ENCODE data around the gene PCED1B. TPM values are rescaled to one million over a fixed set of nuclear protein-coding genes. Genes with fewer than 3 reads are reported as not detected.
"Not testable (repeated sequence)": the region's sequence is repeated elsewhere in the genome, so short reads cannot be mapped to it uniquely, and the experiment has no call there.

Gene PCED1B
- total RNA-seq, 1 donor from 2014 or later: 0.55 TPM

GRCh38 chr12:47164724-47165439 is 85.5 kb downstream of the PCED1B start:
- intact Hi-C loops (cut with micrococcal nuclease): no loop called here
- TF ChIP-seq CTCF (IDR thresholded peaks at IDR 0.05; ENCODE audit: borderline replicate concordance): no peak
- Histone ChIP-seq H3K9me3 (replicated peaks) (peaks cover 11% of the 10 kb centered on the region), H3K36me3 (no peaks in the 10 kb centered on the region), H3K27me3 (ENCODE audit: low read depth) (no peaks in the 10 kb centered on the region), H3K4me1 (no peaks in the 10 kb centered on the region), H3K27ac (replicated peaks) (no peak overlapping the region), H3K4me3 (no peak overlapping the region)
- DNase-seq: no peak

DNA sequence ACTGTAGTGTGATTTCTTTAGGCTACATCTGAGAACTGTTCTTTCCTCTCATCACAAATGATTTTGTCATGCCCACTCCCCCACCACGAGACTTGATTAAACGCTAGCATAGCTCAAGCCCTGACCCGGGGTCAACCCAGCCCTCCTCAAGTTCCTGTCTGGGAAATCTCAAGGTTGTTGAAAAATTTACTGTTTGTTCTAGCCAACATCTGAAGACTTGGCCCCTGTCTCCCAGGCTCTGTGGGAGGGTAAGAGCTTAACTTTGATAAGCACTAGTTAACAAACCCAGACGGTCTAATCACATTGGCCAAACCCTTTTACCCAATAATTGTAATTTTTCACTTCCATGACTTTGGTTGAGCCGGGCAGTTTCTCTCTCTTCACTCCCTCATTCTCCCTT is 86.5 kb downstream of the PCED1B start:
- Histone ChIP-seq H3K27me3 (ENCODE audit: low read depth) (no peaks in the 10 kb centered on the region), H3K27ac (replicated peaks) (no peak overlapping the region), H3K4me3 (no peak overlapping the region), H3K4me1 (no peaks in the 10 kb centered on the region), H3K9me3 (replicated peaks) (peaks cover 19% of the 10 kb centered on the region), H3K36me3 (no peaks in the 10 kb centered on the region)
- intact Hi-C loops (cut with micrococcal nuclease): no loop called here
- no peak for DNase-seq
- TF ChIP-seq CTCF (IDR thresholded peaks at IDR 0.05; ENCODE audit: borderline replicate concordance): no peak

GRCh38 chr12:47166365-47166764 is 86.9 kb downstream of the PCED1B start:
- Histone ChIP-seq H3K27ac (replicated peaks) (no peak overlapping the region), H3K36me3 (peaks cover 3% of the 10 kb centered on the region), H3K27me3 (ENCODE audit: low read depth) (no peaks in the 10 kb centered on the region), H3K4me1 (no peaks in the 10 kb centered on the region), H3K9me3 (replicated peaks) (peaks cover 23% of the 10 kb centered on the region), H3K4me3 (no peak overlapping the region)
- no peak for DNase-seq
- no peak for TF ChIP-seq CTCF (IDR thresholded peaks at IDR 0.05; ENCODE audit: borderline replicate concordance)
- intact Hi-C loops (cut with micrococcal nuclease): no loop called here

DNA sequence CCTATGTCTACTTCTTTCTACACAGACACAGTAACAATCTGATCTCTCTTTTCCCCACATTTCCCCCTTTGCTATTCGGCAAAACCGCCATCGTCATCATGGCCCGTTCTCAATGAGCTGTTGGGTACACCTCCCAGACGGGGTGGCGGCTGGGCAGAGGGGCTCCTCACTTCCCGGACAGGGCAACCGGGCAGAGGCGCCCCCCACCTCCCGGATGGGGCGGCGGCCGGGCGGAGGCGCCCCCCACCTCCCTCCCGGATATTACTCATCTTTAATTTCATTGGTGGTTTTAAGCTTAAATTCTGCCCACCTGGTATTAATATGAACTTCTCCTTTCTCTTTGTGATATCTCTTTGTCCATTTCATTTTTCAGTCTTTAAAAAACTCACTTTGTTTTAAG is 90.9 kb downstream of the PCED1B start:
- H3K27ac ChIP-seq (replicated peaks); H3K4me1 ChIP-seq; intact Hi-C loops (cut with micrococcal nuclease); H3K4me3 ChIP-seq; H3K36me3 ChIP-seq; DNase-seq; H3K27me3 ChIP-seq (ENCODE audit: low read depth): not testable (repeated sequence)
- H3K9me3 ChIP-seq (replicated peaks): peaks cover 22% of the 10 kb centered on the region

GRCh38 chr12:47178014-47178413 is 98.6 kb downstream of the PCED1B start:
- intact Hi-C loops (cut with micrococcal nuclease): no loop called here
- no peak for TF ChIP-seq CTCF (IDR thresholded peaks at IDR 0.05; ENCODE audit: borderline replicate concordance)
- Histone ChIP-seq H3K27ac (replicated peaks) (no peak overlapping the region), H3K36me3 (no peaks in the 10 kb centered on the region), H3K4me3 (no peak overlapping the region), H3K27me3 (ENCODE audit: low read depth) (no peaks in the 10 kb centered on the region), H3K9me3 (replicated peaks) (no peaks in the 10 kb centered on the region), H3K4me1 (no peaks in the 10 kb centered on the region)
- no peak for DNase-seq

DNA sequence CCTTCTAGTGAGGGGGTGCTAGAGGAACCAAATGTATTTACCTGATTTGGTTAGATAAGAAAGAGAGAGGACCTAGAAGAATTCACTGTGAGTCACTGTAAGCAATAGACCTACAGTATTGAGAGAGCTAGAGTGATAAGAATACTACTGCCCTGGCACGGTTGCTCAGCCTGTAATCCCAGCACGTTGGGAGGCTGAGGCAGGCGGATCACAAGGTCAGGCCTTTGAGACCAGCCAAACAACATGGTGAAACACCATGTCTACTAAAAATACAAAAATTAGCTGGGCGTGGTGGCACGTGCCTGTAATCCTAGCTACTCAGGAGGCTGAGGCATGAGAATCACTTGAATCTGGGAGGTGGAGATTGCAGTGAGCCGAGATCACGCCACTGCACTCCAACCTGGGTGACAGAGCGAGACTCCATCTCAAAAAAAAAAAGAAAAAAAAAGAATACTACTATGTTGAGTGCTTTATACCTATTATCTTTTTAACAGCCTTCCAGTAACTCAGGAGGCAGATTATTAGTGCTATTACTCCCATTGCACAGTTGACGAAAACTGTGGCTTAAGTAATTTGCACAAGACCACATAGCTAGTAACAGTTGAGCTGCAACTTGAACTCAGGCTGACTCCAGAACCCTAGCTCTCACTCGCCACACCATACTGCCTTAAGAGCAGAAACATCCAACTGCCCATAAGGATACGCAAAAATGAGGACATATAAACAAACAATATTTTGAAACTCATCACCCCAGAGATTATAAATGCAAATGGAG is 102.9 kb downstream of the PCED1B start:
- intact Hi-C loops (cut with micrococcal nuclease); H3K4me3 ChIP-seq; H3K36me3 ChIP-seq; H3K27ac ChIP-seq (replicated peaks); DNase-seq; H3K9me3 ChIP-seq (replicated peaks); H3K4me1 ChIP-seq; H3K27me3 ChIP-seq (ENCODE audit: low read depth): not testable (repeated sequence)

Measured in left ventricle myocardium inferior (tissue), 1 donor.